DOHH2 (cell line): Measurements from ENCODE around the gene RYR2.

Source experiments
- H3F3A ChIP-seq: fragments of 200-600 bp; sonication (generic), shearing (Covaris generic); 2 replicates; pipeline ENCODE4 v1.6.0; 2016; ENCODE audit warnings: antibody characterized with exemption, mild to moderate bottlenecking; ENCODE audit not compliant: control insufficient read depth, insufficient read depth
- H3K27ac ChIP-seq: fragments of 200-600 bp; sonication (generic); 2 replicates; pipeline ENCODE4 v1.5.1; 2014; ENCODE audit warnings: low read depth, mild to moderate bottlenecking, low read length, moderate library complexity
- H3K27me3 ChIP-seq: fragments of 200-600 bp; sonication (generic); 2 replicates; pipeline ENCODE4 v1.6.1; 2014; ENCODE audit warnings: mild to moderate bottlenecking, low read length, mixed read lengths; ENCODE audit not compliant: control insufficient read depth
- H3K36me3 ChIP-seq: fragments of 200-600 bp; sonication (generic); 2 replicates; pipeline ENCODE4 v1.6.1; 2014; ENCODE audit warnings: mild to moderate bottlenecking, low read length, moderate library complexity, mixed read lengths; ENCODE audit not compliant: control insufficient read depth
- H3K4me1 ChIP-seq: fragments of 200-600 bp; sonication (generic); 2 replicates; pipeline ENCODE4 v1.6.1; 2014; ENCODE audit warnings: mild to moderate bottlenecking, low read length, mixed read lengths; ENCODE audit not compliant: control insufficient read depth
- H3K4me2 ChIP-seq: fragments of 200-600 bp; sonication (generic); 2 replicates; pipeline ENCODE4 v1.6.0; 2014; ENCODE audit warnings: mild to moderate bottlenecking, low read length, moderate library complexity
- H3K4me3 ChIP-seq: fragments of 200-600 bp; sonication (generic); 2 replicates; pipeline ENCODE4 v1.5.1; 2014; ENCODE audit warnings: mild to moderate bottlenecking, low read length, mixed read lengths
- H3K79me2 ChIP-seq: fragments of 200-600 bp; sonication (generic); 2 replicates; pipeline ENCODE4 v1.6.1; 2014; ENCODE audit warnings: mild to moderate bottlenecking, low read length, mixed read lengths; ENCODE audit not compliant: control insufficient read depth
- H3K9me2 ChIP-seq: fragments of 200-600 bp; sonication (generic); replicated peaks from 2 replicates; pipeline ENCODE4 v1.6.1; 2014; ENCODE audit warnings: mild to moderate bottlenecking, low read length, mixed read lengths; ENCODE audit not compliant: control insufficient read depth
- H3K9me3 ChIP-seq: fragments of 200-600 bp; sonication (generic); 2 replicates; pipeline ENCODE4 v1.6.1; 2014; ENCODE audit warnings: antibody characterized with exemption, low read length, mixed read lengths; ENCODE audit not compliant: control insufficient read depth, insufficient read depth
- H4K20me1 ChIP-seq: fragments of 200-600 bp; sonication (generic); 2 replicates; pipeline ENCODE4 v1.6.0; 2014; ENCODE audit warnings: low read depth, mild to moderate bottlenecking, antibody characterized with exemption, low read length, moderate library complexity; ENCODE audit not compliant: control insufficient read depth, insufficient read depth
- CTCF ChIP-seq: fragments of 200-600 bp; sonication (generic); IDR thresholded peaks from one replicate; pipeline ENCODE4 v1.5.1; 2014; ENCODE audit warnings: antibody characterized with exemption, mild to moderate bottlenecking, low read depth, low read length; ENCODE audit not compliant: poor library complexity, severe bottlenecking
- EZH2phosphoT487 ChIP-seq: fragments of 200-600 bp; sonication (generic); IDR thresholded peaks from 2 replicates; pipeline ENCODE4 v1.6.1; 2017; ENCODE audit warnings: borderline replicate concordance, mild to moderate bottlenecking, antibody characterized with exemption, low read length, moderate library complexity, mixed read lengths

RYR2 gene

GRCh38 chr1:237098541-237098940 is 56.6 kb downstream of the RYR2 start:
- no peaks in the 10 kb centered on the region for H3K4me1 ChIP-seq
- TF ChIP-seq EZH2phosphoT487 (no peak), CTCF (no peak)

GRCh38 chr1:237103021-237103420 is 61.0 kb downstream of the RYR2 start:
- H3K27ac ChIP-seq = no peak overlapping the region
- no peaks in the 10 kb centered on the region for H3K79me2 ChIP-seq
- H3K4me3 ChIP-seq = no peak overlapping the region
- H3F3A ChIP-seq = no peaks in the 10 kb centered on the region
- no peaks in the 10 kb centered on the region for H3K9me2 ChIP-seq
- no peaks in the 10 kb centered on the region for H4K20me1 ChIP-seq
- H3K27me3 ChIP-seq = no peaks in the 10 kb centered on the region
- H3K4me1 ChIP-seq = no peaks in the 10 kb centered on the region
- no peak overlapping the region for H3K4me2 ChIP-seq
- H3K36me3 ChIP-seq = no peaks in the 10 kb centered on the region
- no peaks in the 10 kb centered on the region for H3K9me3 ChIP-seq
- TF ChIP-seq EZH2phosphoT487 = no peak
- no peak for TF ChIP-seq CTCF

More at GRCh38 chr1:237098541-237098940, 56.6 kb downstream of the RYR2 start:
- Histone ChIP-seq H3K36me3 (no peaks in the 10 kb centered on the region), H3K9me3 (no peaks in the 10 kb centered on the region), H3K79me2 (no peaks in the 10 kb centered on the region), H3K27ac (no peak overlapping the region), H3F3A (no peaks in the 10 kb centered on the region), H3K9me2 (no peaks in the 10 kb centered on the region), H3K4me2 (no peak overlapping the region), H4K20me1 (no peaks in the 10 kb centered on the region), H3K4me3 (no peak overlapping the region), H3K27me3 (no peaks in the 10 kb centered on the region)

- no peaks in the 10 kb centered on the region for H3K36me3 ChIP-seq
- no peaks in the 10 kb centered on the region for H3K27me3 ChIP-seq
- H3K9me3 ChIP-seq = no peaks in the 10 kb centered on the region
These were observed 62.1 kb downstream of the RYR2 start for GRCh38 chr1:237104096-237104495.

More at GRCh38 chr1:237104096-237104495, 62.1 kb downstream of the RYR2 start:
- Histone ChIP-seq H3K9me2 (no peaks in the 10 kb centered on the region), H3F3A (no peaks in the 10 kb centered on the region), H3K27ac (no peak overlapping the region), H3K4me1 (no peaks in the 10 kb centered on the region), H4K20me1 (no peaks in the 10 kb centered on the region), H3K79me2 (no peaks in the 10 kb centered on the region), H3K4me2 (no peak overlapping the region), H3K4me3 (no peak overlapping the region)
- TF ChIP-seq CTCF (no peak), EZH2phosphoT487 (no peak)
